PFSK-1 (cell line): ENCODE data around the gene TCIRG1.

Experiments used
- FOXP2 ChIP-seq: optimal IDR thresholded peaks from 2 replicates; pipeline ENCODE3; 2011; ENCODE audit warnings: borderline replicate concordance, control low read depth, inconsistent platforms; ENCODE audit not compliant: insufficient read depth; ENCODE audit errors: extremely low read length, extremely low read depth
- POLR2AphosphoS5 ChIP-seq: IDR thresholded peaks from 2 replicates; pipeline ENCODE4 v1.6.1; 2012; ENCODE audit warnings: low read depth, mild to moderate bottlenecking, control low read depth, low read length, moderate library complexity
- SIN3A ChIP-seq: IDR thresholded peaks from 2 replicates; pipeline ENCODE4 v1.6.1; 2012; ENCODE audit warnings: mild to moderate bottlenecking, low read length, moderate library complexity, borderline replicate concordance; ENCODE audit not compliant: insufficient read depth
- TAF1 ChIP-seq: IDR thresholded peaks from 2 replicates; pipeline ENCODE4 v1.6.1; 2012; ENCODE audit warnings: low read length, control low read depth, borderline replicate concordance; ENCODE audit not compliant: insufficient read depth
- TF ChIP-seq, protein P1 (sequence below), 2 experiments: IDR thresholded peaks; 2 replicates each; pipeline versions ENCODE4 v1.6.1 to v1.8.0; 2011 to 2012; ENCODE audit warnings: low read depth in 2 of 2, low read length in 2 of 2, control low read depth in 1 of 2, inconsistent platforms in 1 of 2, mild to moderate bottlenecking in 1 of 2, moderate library complexity in 1 of 2; ENCODE audit not compliant: insufficient read depth in 1 of 2

DNA sequence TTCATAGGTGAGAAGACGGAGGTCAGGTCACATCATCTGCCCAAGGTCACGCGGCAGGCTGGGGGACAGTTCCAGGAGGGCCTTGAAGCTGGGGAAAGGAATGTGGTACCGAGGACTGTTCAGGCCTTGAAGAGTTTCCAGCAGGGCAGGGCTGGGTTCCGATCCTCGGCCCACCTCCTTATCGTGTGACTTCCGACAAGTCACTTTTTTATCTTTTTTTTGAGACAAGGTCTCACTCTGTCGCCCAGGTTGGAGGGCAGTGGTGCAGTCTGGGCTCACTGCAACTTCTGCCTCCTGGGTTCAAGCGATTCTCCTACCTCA lies 7.7 kb upstream of the TCIRG1 start:
- TF ChIP-seq POLR2AphosphoS5 (no peak), SIN3A (no peak), TAF1 (no peak), FOXP2 (no peak)
- TF ChIP-seq, protein P1, sequence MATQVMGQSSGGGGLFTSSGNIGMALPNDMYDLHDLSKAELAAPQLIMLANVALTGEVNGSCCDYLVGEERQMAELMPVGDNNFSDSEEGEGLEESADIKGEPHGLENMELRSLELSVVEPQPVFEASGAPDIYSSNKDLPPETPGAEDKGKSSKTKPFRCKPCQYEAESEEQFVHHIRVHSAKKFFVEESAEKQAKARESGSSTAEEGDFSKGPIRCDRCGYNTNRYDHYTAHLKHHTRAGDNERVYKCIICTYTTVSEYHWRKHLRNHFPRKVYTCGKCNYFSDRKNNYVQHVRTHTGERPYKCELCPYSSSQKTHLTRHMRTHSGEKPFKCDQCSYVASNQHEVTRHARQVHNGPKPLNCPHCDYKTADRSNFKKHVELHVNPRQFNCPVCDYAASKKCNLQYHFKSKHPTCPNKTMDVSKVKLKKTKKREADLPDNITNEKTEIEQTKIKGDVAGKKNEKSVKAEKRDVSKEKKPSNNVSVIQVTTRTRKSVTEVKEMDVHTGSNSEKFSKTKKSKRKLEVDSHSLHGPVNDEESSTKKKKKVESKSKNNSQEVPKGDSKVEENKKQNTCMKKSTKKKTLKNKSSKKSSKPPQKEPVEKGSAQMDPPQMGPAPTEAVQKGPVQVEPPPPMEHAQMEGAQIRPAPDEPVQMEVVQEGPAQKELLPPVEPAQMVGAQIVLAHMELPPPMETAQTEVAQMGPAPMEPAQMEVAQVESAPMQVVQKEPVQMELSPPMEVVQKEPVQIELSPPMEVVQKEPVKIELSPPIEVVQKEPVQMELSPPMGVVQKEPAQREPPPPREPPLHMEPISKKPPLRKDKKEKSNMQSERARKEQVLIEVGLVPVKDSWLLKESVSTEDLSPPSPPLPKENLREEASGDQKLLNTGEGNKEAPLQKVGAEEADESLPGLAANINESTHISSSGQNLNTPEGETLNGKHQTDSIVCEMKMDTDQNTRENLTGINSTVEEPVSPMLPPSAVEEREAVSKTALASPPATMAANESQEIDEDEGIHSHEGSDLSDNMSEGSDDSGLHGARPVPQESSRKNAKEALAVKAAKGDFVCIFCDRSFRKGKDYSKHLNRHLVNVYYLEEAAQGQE (IDR thresholded peaks at IDR 0.05; ENCODE audit: insufficient read depth in 1 of 2, low read depth in 2 of 2, low read length in 2 of 2): no peak
